Smooth muscle cell (in vitro differentiated cells): ENCODE results near the gene ANKS6. TPM values are rescaled to one million over a fixed set of nuclear protein-coding genes. Genes with fewer than 3 reads are reported as not detected.

Experiments
- DNase-seq: peaks from one replicate; lab custom pipeline; 2025; ENCODE audit not compliant: unreplicated experiment; lab: John Stamatoyannopoulos, UW
- H2AFZ ChIP-seq: fragments of 200-600 bp; sonication (generic); 2 replicates; pipeline ENCODE4 v1.6.0; 2016; ENCODE audit warnings: antibody characterized with exemption, low read depth, mild to moderate bottlenecking
- H3F3A ChIP-seq: fragments of 200-600 bp; sonication (generic); 2 replicates; pipeline ENCODE4 v1.6.0; 2017; ENCODE audit warnings: antibody characterized with exemption, low read depth
- H3K27ac ChIP-seq: fragments of 200-600 bp; sonication (generic); 2 replicates; pipeline ENCODE4 v1.5.1; 2016; ENCODE audit warnings: low read depth, mild to moderate bottlenecking
- H3K27me3 ChIP-seq: fragments of 200-600 bp; sonication (generic); 2 replicates; pipeline ENCODE4 v1.6.1; 2016; ENCODE audit warnings: low read depth, mild to moderate bottlenecking
- H3K36me3 ChIP-seq: fragments of 200-600 bp; sonication (generic); 2 replicates; pipeline ENCODE4 v1.5.1; 2016; ENCODE audit warnings: low read depth
- H3K4me1 ChIP-seq: fragments of 200-600 bp; sonication (generic); 2 replicates; pipeline ENCODE4 v1.5.1; 2016; ENCODE audit warnings: low read depth
- H3K4me2 ChIP-seq: fragments of 200-600 bp; sonication (generic); 2 replicates; pipeline ENCODE4 v1.6.0; 2016; ENCODE audit warnings: mild to moderate bottlenecking
- H3K4me3 ChIP-seq: fragments of 200-600 bp; sonication (generic); 2 replicates; pipeline ENCODE4 v1.5.1; 2016; ENCODE audit warnings: mild to moderate bottlenecking
- H3K79me2 ChIP-seq: fragments of 200-600 bp; sonication (generic); 2 replicates; pipeline ENCODE4 v1.6.0; 2016; ENCODE audit warnings: low read depth, mild to moderate bottlenecking
- H3K9ac ChIP-seq: fragments of 200-600 bp; sonication (generic); 2 replicates; pipeline ENCODE4 v1.6.0; 2016; ENCODE audit warnings: low read depth
- H3K9me3 ChIP-seq: fragments of 200-600 bp; sonication (generic); replicated peaks from 2 replicates; pipeline ENCODE4 v1.5.1; 2016; ENCODE audit warnings: low read depth
- H4K20me1 ChIP-seq: fragments of 200-600 bp; sonication (generic); 2 replicates; pipeline ENCODE4 v1.6.0; 2016; ENCODE audit warnings: low read depth
- WGBS: methylation state at CpG from one replicate; pipeline ENCODE4 v1.1.7; 2016; ENCODE audit warnings: low lambda C conversion rate; 5-methylcytosine and 5-hydroxymethylcytosine counted together
- polyA plus RNA-seq: library from polyadenylated mRNA; unstranded; fragments of >200 nt; fragmentation: Nextera tagmentation; extraction: Ambion mirVana; gene quantifications from 2 replicates; pipeline ENCODE4 v1.2.1, GENCODE V29; 2016
- total RNA-seq: library from RNA; depleted of rRNA; stranded (reverse); fragments of >200 nt; gene quantifications from 2 replicates; pipeline ENCODE4 v1.2.3, GENCODE V29; 2014
- TF ChIP-seq, protein P1 (sequence below): fragments of 200-600 bp; sonication (generic); IDR thresholded peaks from 2 replicates; pipeline ENCODE4 v1.5.1; 2017; ENCODE audit warnings: borderline replicate concordance, mild to moderate bottlenecking, antibody characterized with exemption; ENCODE audit not compliant: insufficient read depth, poor library complexity, severe bottlenecking

Gene ANKS6
- total and polyA plus RNA-seq, 2 experiments from 2014 or later = 10.5 to 13.6 TPM

- Histone ChIP-seq H3K36me3 (no peaks in the 10 kb centered on the region), H4K20me1 (no peaks in the 10 kb centered on the region), H3K4me2 (no peak overlapping the region), H3K4me1 (no peaks in the 10 kb centered on the region), H3K4me3 (no peak overlapping the region), H3K79me2 (no peaks in the 10 kb centered on the region), H3K27me3 (peaks cover 20% of the 10 kb centered on the region), H3K9me3 (no peaks in the 10 kb centered on the region), H2AFZ (no peak overlapping the region), H3K9ac (no peak overlapping the region), H3K27ac (no peak overlapping the region), H3F3A (no peaks in the 10 kb centered on the region)
- no peak for DNase-seq
- WGBS = 92% methylated on average over 11 of the region's 11 CpGs
- TF ChIP-seq, protein P1, sequence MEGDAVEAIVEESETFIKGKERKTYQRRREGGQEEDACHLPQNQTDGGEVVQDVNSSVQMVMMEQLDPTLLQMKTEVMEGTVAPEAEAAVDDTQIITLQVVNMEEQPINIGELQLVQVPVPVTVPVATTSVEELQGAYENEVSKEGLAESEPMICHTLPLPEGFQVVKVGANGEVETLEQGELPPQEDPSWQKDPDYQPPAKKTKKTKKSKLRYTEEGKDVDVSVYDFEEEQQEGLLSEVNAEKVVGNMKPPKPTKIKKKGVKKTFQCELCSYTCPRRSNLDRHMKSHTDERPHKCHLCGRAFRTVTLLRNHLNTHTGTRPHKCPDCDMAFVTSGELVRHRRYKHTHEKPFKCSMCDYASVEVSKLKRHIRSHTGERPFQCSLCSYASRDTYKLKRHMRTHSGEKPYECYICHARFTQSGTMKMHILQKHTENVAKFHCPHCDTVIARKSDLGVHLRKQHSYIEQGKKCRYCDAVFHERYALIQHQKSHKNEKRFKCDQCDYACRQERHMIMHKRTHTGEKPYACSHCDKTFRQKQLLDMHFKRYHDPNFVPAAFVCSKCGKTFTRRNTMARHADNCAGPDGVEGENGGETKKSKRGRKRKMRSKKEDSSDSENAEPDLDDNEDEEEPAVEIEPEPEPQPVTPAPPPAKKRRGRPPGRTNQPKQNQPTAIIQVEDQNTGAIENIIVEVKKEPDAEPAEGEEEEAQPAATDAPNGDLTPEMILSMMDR = no peak
Observed at GRCh38 chr9:98728500-98728899, 67.9 kb downstream of the ANKS6 start.

- 76% methylated on average over 7 of the region's 7 CpGs for WGBS
- no peak overlapping the region for H3K27ac ChIP-seq
- DNase-seq = no peak
- H3K4me2 ChIP-seq = no peak overlapping the region
- H3K79me2 ChIP-seq = no peaks in the 10 kb centered on the region
- H3K36me3 ChIP-seq = no peaks in the 10 kb centered on the region
- no peak overlapping the region for H2AFZ ChIP-seq
- no peak overlapping the region for H3K9ac ChIP-seq
- no peaks in the 10 kb centered on the region for H3K4me1 ChIP-seq
- no peaks in the 10 kb centered on the region for H3F3A ChIP-seq
- no peaks in the 10 kb centered on the region for H4K20me1 ChIP-seq
- TF ChIP-seq, protein P1 = no peak
- H3K9me3 ChIP-seq = no peaks in the 10 kb centered on the region
- peaks cover 28% of the 10 kb centered on the region for H3K27me3 ChIP-seq
- H3K4me3 ChIP-seq = no peak overlapping the region
Observed at GRCh38 chr9:98727428-98727827, 68.9 kb downstream of the ANKS6 start.

- TF ChIP-seq, protein P1 = no peak
- peaks cover 34% of the 10 kb centered on the region for H3K27me3 ChIP-seq
- H4K20me1 ChIP-seq = no peaks in the 10 kb centered on the region
- no peak overlapping the region for H3K9ac ChIP-seq
- no peak overlapping the region for H3K27ac ChIP-seq
- H3K4me2 ChIP-seq = no peak overlapping the region
- DNase-seq = no peak
- no peaks in the 10 kb centered on the region for H3F3A ChIP-seq
- no peaks in the 10 kb centered on the region for H3K9me3 ChIP-seq
- H3K36me3 ChIP-seq = no peaks in the 10 kb centered on the region
- H3K4me3 ChIP-seq = no peak overlapping the region
- H3K79me2 ChIP-seq = no peaks in the 10 kb centered on the region
- WGBS = 40% methylated on average over 5 of the region's 5 CpGs
- H2AFZ ChIP-seq = no peak overlapping the region
- no peaks in the 10 kb centered on the region for H3K4me1 ChIP-seq
Observed at GRCh38 chr9:98726735-98727134, 69.6 kb downstream of the ANKS6 start.

GRCh38 chr9:98724810-98725530 lies 71.4 kb downstream of the ANKS6 start:
- TF ChIP-seq, protein P1 = no peak
- no peak overlapping the region for H3K9ac ChIP-seq
- no peaks in the 10 kb centered on the region for H3K9me3 ChIP-seq
- H3K4me2 ChIP-seq = no peak overlapping the region
- no peak for DNase-seq
- no peaks in the 10 kb centered on the region for H3F3A ChIP-seq
- 78% methylated on average over 5 of the region's 5 CpGs for WGBS
- no peaks in the 10 kb centered on the region for H3K36me3 ChIP-seq
- peaks cover 35% of the 10 kb centered on the region for H3K27me3 ChIP-seq
- H3K27ac ChIP-seq = no peak overlapping the region
- no peaks in the 10 kb centered on the region for H3K4me1 ChIP-seq
- no peaks in the 10 kb centered on the region for H4K20me1 ChIP-seq
- no peak overlapping the region for H3K4me3 ChIP-seq
- no peak overlapping the region for H2AFZ ChIP-seq
- H3K79me2 ChIP-seq = no peaks in the 10 kb centered on the region
